HG03460 (cell line): ENCODE measurements around the gene SUFU.
"Not testable (repeated sequence)": the region's sequence is repeated elsewhere in the genome, so short reads cannot be mapped to it uniquely, and the experiment has no call there.

Experiments
- ATAC-seq: cut with Tn5 transposase; IDR thresholded peaks from one replicate; pipeline ENCODE4 v1.9.1; 2021; ENCODE audit not compliant: unreplicated experiment

Gene SUFU

DNA sequence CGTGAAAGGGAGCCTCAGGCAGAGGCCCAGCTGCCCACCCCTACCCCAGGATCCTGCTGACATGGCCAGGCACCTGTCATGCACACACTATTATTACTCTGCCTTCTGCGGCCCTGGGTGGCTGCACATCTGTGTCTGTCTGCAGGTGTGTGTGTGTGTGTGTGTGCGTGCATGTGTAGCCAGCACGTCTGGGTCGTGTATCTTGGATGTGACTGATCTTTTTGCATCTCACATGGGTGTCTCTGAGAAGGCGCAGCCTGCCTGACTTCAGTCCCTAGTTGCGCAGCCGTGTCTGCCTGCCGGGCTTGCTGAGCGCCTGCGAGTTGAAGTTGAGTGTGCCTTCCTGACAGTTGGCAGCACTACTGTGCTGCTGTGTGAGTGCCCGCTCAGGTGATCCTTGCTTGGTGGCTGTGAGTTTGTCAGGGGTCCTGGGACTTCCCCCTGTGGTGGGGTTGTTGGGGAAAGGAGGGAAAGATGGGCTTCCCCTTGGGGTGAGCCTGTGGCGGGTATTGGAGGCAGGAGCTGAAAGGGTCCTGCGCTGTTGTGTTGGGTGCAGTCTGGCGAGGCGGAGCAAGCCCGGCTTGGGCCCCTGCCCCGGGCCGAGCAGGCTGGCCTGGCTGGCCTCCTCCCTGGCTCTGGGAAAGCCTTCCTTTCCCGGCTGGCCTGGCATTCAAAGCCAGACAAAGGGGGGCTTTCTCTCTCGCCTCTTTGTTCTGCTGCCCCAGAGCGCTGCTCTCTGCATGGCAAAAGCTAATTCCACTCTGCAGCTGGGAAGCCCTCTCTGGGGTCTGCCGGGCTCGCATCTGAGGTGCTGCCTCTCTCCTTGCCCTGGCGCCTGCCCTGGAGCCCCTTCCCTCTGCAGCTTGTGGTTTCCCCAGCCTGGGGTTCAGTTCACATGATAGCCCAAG, 145.4 kb downstream of the SUFU start:
- ATAC-seq = no peak

DNA sequence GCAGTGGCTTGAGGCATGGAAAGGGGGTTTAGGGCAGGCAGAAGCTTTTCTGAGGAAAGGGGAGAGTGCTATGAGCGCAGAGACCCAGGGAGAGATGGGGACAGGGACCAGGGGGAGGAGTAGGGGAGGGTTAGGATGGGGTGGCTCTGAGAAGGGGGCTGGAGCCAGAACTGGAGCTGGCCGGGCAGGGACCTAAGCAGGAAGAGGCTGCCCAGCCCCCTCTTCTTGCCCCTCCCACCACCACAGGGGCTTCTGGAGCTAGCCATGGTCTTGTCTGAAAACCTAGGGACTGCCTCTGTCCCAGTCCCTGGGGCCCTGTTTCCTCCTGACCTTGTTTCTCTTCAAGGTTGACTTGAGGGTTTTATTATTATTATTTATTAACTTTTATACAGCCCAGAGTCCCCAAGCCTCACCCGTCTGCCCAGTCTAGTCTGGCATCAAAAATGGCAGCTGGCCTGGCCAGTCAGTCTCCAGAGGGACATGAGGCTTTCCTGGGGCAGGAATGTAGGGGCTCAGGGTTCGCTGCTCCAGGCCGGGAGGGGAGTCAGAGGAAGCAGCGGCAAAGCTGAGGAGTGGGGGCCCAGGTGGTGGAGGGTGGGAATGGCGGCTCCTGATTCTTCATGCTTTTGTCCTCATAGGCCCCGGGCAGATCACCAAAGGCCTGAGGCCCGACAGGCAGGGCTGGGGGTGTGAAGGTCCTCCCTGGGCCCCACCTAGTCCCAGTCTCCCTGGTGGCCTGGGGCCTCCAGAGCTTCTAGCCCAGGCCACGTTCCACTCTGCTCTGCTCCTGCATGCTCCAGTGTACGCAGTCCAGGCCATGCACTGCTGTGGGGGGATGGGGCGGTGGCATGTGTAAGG, 146.3 kb downstream of the SUFU start:
- ATAC-seq = no peak

GRCh38 chr10:102650655-102651454, 147.1 kb downstream of the SUFU start:
- no peak for ATAC-seq

DNA sequence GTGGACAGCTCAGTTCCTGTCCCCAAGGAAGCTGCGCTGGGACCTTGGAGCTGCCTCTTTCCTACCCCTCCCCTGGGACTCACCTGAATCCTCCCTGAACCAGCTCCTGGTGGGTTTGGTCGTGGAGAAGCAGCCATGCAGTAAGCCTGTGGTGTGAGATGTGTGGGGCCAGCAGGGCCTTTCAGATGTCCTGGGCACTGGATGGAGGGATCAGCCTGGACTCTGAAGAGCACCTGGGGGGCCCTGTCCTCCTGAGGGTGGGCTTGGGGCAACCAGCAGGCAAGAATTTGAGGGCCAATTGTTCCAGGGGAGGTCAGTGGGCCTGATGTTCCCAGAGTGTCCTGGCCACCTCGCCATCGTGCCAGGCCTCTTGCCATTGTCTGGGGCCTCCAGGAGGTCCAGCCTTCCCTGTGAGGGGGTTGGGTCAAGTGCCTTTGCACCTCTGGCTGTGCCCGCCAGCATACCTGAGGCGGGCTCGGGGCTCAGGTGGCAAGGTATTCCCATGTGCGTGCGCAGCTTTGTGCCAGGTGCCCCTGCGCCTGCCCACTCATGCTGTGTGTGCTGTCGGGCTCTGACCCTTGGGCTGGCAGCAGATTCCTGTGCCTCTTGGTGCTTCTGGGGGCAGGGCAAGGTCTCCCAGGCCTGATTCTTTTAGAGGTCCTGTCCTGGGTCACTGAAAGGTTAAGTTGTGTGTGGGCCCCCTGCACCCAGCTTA, 147.8 kb downstream of the SUFU start:
- ATAC-seq = no peak

DNA sequence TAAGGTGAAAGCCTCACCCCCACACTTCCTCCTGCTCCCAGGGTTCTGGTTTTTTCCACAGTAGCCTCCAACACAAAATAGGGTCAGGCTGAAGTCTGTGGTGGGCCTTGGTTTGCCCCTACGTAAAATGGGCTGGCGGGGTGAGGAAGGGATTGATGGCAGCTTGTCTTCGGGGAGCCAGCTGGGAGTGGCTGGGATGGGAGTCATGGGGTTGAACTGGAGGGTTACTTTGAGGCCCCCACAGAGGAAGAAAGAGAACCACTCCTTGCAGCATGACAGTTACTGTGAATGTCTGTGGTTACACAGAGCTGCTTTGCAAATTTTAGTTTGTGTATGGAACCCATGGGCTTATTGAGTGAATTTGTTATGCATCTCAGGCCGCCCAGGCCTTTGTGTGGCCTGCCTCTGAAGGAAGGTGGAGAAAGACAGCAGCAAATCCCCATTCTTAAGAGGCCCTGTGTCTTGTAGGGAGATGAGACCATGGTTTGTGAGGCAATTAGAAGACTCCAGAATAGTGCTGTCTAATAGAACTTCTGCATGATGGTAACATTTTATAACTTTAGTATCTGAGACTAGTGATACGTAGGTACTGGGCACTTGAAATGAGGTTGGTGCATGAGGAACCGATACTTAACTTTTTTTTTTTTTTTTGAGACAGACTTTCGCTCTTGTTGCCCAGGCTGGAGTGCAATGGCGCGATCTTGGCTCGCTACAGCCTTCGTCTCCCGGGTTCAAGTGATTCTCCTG, 148.6 kb downstream of the SUFU start:
- ATAC-seq = no peak

DNA sequence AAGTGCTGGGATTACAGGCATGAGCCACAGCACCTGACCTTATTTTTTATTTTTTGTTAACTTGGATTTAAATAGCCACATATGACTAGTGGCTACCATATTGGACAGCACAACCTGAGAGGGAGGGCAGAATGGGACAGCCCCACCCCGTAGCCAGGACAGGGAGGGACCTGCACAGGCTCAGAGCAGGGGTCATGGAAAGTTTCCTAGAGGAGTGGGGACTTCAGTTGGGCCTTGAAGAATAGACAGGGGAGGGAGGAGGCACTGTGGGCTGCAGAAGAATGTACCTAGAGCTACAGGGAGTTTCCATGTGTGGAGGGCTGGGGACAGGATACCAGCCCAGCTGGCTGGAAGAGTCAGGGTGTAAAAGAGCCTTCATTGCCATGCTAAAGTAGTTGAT, 149.3 kb downstream of the SUFU start:
- no peak for ATAC-seq

DNA sequence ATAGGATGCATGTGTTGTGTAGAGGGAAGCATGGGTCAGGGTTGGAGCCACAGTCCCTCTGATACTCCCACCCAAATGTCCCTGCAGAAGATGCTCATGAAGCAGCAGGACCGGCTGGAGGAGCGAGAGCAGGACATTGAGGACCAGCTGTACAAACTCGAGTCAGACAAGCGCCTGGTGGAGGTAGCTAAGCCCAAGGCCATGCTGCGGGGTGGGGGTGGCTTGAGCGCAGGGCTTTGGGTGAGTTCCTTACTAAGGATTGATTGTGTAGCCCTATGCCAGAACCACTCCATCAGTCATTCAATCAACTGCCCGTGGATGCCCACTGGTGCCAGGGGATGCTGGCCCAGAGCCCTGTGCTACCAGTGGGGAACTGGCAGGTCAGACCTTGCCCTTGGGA, 150.8 kb downstream of the SUFU start:
- ATAC-seq = no peak

DNA sequence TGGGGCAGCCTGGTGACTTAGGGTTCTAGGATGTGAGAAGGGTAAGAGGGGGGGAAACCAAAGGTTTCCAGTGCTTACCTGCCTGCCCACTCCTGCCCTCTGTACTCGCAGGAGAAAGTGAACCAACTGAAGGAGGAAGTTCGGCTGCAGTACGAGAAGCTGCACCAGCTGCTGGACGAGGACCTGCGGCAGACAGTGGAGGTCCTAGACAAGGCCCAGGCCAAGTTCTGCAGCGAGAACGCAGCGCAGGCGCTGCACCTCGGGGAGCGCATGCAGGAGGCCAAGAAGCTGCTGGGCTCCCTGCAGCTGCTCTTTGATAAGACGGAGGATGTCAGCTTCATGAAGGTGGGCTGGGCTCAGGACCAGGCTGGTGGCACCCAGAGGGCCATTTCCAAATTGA, 151.2 kb downstream of the SUFU start:
- no peak for ATAC-seq

DNA sequence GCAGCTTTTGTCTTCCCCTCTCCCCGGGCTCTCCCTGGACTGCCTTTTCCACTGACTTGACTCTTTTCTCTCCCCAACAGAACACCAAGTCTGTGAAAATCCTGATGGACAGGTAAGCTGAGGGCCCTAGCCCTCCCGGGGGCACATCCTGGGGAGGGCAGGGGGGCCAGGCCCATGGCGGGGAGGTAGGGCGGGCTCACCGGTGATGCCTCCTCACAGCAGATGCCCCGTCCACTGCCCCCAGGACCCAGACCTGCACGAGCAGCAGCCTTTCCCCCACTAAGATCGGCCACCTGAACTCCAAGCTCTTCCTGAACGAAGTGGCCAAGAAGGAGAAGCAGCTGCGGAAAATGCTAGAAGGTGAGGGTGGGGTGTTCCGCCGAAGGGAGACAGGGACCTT, 152.3 kb downstream of the SUFU start:
- no peak for ATAC-seq

GRCh38 chr10:102656791-102657371, 153.1 kb downstream of the SUFU start:
- no peak for ATAC-seq

- no peak for ATAC-seq
Observed at GRCh38 chr10:102657451-102657850, 153.7 kb downstream of the SUFU start.

- no peak for ATAC-seq
Observed at GRCh38 chr10:102657984-102658724, 154.4 kb downstream of the SUFU start.

DNA sequence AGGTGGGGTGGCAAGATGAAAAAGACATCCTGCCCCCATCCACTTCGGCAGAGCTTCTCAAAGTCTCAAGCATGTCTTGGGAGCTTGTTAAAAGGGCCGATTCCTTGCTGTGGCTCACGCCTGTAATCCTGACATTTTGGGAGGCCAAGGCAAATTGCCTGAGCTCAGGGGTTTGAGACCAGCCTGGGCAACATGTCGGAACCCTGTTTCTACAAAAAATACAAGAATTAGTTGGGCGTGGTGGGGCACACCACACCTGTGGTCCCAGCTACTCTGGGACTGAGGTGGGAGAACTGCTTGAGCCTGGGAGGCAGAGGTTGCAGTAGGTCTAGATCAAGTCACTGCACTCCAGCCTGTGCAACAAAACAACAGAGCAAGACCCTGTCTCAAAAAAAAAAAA, 155.0 kb downstream of the SUFU start:
- ATAC-seq = no peak

DNA sequence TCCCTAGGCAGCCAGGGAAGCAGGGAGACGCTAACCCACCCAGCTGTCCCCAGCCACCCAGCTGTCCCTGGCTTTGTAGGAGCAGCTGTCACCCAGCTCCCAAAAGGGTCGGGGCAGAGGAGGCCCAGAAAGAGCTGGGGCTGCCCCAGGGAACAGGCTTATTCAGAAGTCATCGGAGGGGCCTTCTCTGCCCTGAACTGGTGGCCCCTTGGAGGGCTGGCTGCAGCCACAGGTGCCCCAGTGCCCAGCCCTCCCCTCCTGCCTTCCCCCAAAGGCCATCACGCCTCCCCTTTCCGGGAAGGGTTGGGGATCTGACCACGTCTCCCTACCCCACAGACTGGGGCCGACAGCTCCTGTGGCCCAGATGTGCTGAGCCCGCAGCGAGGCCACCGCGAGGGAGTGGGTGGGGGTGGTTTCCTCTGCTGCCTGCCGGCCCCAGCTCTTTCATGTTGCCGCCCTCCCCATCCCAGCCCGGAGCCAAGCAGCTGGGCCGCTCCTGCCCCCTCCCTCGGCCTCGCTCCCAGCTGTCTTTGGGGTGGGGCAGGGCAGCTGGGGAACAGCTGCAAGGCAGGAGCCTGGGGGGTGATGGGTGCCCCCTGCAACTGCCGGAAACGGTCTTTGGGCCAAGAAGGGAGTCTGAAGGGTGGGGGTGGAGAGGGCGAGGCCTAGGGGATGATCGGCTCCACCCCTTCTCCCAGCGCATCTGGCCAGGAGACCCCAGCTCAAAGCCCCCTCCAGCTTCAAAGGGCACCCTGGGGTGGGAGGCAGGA, 157.3 kb downstream of the SUFU start:
- ATAC-seq = peak; percentile 74

DNA sequence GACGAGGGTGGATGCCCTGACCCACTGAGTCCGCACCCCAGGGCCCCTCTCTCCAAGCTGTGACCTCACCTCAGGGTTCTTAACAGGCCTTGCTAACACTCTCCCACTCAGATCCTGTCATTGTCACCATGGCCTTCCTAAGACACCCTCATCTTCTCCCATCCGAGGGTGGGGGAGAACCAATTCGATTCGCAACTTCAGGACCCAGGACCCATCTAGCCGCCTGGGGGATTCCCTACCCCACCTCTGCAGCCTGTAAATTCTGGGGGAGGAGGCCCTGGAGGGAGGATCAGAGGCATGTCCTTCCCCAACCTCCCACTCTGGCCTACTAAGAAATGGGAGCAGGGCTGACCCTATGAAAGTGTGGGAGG, 157.9 kb downstream of the SUFU start:
- ATAC-seq = peak; percentile 20

DNA sequence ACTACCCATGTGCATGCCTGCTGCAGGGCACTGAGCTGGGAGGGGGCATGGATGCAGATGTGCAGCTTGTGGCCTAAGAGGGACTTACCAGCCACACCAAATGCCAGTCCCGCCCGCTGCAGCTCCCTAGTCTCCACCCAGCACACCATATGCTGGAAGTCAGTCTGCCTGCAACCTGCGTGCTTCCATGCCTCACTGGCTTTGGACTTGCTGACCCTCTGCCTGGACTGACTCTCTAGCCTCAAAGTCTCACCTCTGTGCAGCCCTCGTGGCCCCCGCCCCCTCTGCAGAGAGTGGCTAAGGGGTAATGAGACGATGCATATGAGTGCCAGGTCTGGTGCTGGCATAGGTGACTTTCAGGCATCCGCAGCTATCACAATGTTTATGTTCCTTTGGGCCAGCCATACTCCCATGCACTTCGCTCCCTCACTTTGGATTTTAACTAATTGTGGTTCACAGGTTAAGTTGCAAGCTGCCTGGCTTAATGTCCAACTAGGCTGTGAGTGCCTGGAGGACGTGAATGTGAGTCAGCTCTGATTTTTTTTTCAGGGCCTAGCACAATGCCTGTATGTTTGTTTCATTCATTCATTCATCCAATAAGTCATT, 162.2 kb downstream of the SUFU start:
- ATAC-seq = no peak

DNA sequence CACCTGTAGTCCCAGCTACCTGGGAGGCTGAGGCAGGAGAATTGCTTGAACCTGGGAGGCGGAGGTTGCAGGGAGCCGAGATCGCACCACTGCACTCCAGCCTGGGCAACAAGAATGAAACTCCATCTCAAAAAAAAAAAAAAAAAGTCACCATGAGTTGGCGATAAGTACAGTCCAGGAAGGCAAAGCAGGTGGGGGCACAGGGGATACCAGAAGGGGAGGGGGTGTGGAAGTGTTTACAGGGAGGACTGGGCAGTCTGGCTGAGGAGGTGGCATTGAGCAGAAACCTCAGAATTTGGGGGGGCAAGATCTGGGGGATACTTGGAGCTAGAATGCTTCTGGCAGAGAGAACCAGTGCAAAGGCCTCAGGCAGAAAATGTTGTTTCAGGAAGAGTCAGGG, 163.6 kb downstream of the SUFU start:
- ATAC-seq = not testable (repeated sequence)
